Activated CD4-positive, alpha-beta T cell treated with anti-CD3 and anti-CD28 coated beads, Interleukin-2, amount 50 U/mL, for 24 hours (primary cell): ENCODE data around the gene GTF2A1L.
"Not testable (repeated sequence)": the region's sequence is repeated elsewhere in the genome, so short reads cannot be mapped to it uniquely, and the experiment has no call there.

Source experiments
- DNase-seq, 2 donors: peaks; one replicate each; pipeline ENCODE4 v3.0.0-alpha.2; 2020; ENCODE audit warnings: low read depth in 1 of 2, low spot score in 1 of 2

The GTF2A1L gene

GRCh38 chr2:48607307-48608014 lies 10.2 kb upstream of the GTF2A1L start:
- DNase-seq = no peak

GRCh38 chr2:48613211-48613610 lies 4.4 kb upstream of the GTF2A1L start:
- DNase-seq = no peak

- DNase-seq = not testable (repeated sequence)
These were observed 3.1 kb upstream of the GTF2A1L start for GRCh38 chr2:48614581-48614980.

GRCh38 chr2:48619526-48619925 lies 1.9 kb downstream of the GTF2A1L start:
- no peak for DNase-seq

- DNase-seq = no peak
These were observed 2.9 kb downstream of the GTF2A1L start for GRCh38 chr2:48620604-48621003.

GRCh38 chr2:48622691-48623090 lies 5.0 kb downstream of the GTF2A1L start:
- DNase-seq = not testable (repeated sequence)

- DNase-seq = no peak
These were observed 7.0 kb downstream of the GTF2A1L start for GRCh38 chr2:48624696-48625095.

GRCh38 chr2:48626047-48626446 lies 8.4 kb downstream of the GTF2A1L start:
- DNase-seq = no peak

- no peak for DNase-seq
These were observed 15.5 kb downstream of the GTF2A1L start for GRCh38 chr2:48633143-48633542.

- no peak for DNase-seq
These were observed 18.1 kb downstream of the GTF2A1L start for GRCh38 chr2:48635786-48636185.

- no peak for DNase-seq
These were observed 20.6 kb downstream of the GTF2A1L start for GRCh38 chr2:48638261-48638660.

- no peak for DNase-seq
These were observed 33.6 kb downstream of the GTF2A1L start for GRCh38 chr2:48651158-48651790.

GRCh38 chr2:48668992-48669391 lies 51.3 kb downstream of the GTF2A1L start:
- no peak for DNase-seq

- DNase-seq = no peak
These were observed 55.9 kb downstream of the GTF2A1L start for GRCh38 chr2:48673581-48673980.

- DNase-seq = no peak
These were observed 57.3 kb downstream of the GTF2A1L start for GRCh38 chr2:48674933-48675332.

- no peak for DNase-seq
These were observed 59.8 kb downstream of the GTF2A1L start for GRCh38 chr2:48677450-48677849.

- DNase-seq = no peak
These were observed 67.5 kb downstream of the GTF2A1L start for GRCh38 chr2:48685126-48685525.

- DNase-seq = no peak
These were observed 74.5 kb downstream of the GTF2A1L start for GRCh38 chr2:48691935-48692691.

- no peak for DNase-seq
These were observed 75.4 kb downstream of the GTF2A1L start for GRCh38 chr2:48693066-48693465.

- no peak for DNase-seq
These were observed 76.0 kb downstream of the GTF2A1L start for GRCh38 chr2:48693645-48694044.

- DNase-seq = no peak
These were observed 76.5 kb downstream of the GTF2A1L start for GRCh38 chr2:48694149-48694548.

- no peak for DNase-seq
These were observed 78.3 kb downstream of the GTF2A1L start for GRCh38 chr2:48695991-48696390.
